UCSD-AML1 (cell line): ENCODE measurements around the gene PCGF1.
A peak's percentile ranks its signal among the peaks of the same experiment; 100 is the strongest.
"Not testable (repeated sequence)": the region's sequence is repeated elsewhere in the genome, so short reads cannot be mapped to it uniquely, and the experiment has no call there.

Experiments
- DNase-seq: peaks from one replicate; lab custom pipeline; 2025; ENCODE audit not compliant: unreplicated experiment; lab: John Stamatoyannopoulos, UW

The PCGF1 gene

GRCh38 chr2:74474481-74474880 is 33.0 kb downstream of the PCGF1 start:
- DNase-seq: no peak

- no peak for DNase-seq
Observed at GRCh38 chr2:74472945-74473258, 34.6 kb downstream of the PCGF1 start.

GRCh38 chr2:74472086-74472944 is 35.2 kb downstream of the PCGF1 start, which contains the start of gene MRPL53:
TSS of gene MRPL53 (minus strand) at chr2:74472680. CDS start at chr2:74472660, 20 bp downstream.
- peak; percentile 95 for DNase-seq

- no peak for DNase-seq
Observed at GRCh38 chr2:74471332-74472065, 36.0 kb downstream of the PCGF1 start.

GRCh38 chr2:74470742-74471141 is 36.8 kb downstream of the PCGF1 start:
- DNase-seq: not testable (repeated sequence)

DNA sequence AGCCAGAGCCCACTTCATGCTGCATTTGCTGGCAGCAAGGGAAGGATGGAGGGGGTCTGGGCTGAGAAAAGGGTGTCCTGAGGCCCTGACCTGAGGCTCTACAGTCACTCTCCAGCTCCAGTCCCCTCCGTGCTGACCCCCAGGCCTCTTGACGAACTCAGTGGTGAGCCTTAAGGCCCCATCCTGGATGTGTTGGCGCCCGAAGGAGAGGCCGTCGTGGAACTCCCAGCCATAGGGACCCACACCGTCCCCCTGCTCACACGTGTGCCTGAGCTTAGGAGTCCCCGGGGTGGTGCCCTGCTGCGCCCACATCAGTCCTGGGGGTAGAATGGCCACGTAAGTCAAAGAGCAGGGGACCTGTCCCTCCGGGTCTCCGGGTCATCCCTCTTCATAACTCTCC is 43.1 kb downstream of the PCGF1 start:
- DNase-seq: no peak

GRCh38 chr2:74462786-74463105 is 44.7 kb downstream of the PCGF1 start:
- no peak for DNase-seq

DNA sequence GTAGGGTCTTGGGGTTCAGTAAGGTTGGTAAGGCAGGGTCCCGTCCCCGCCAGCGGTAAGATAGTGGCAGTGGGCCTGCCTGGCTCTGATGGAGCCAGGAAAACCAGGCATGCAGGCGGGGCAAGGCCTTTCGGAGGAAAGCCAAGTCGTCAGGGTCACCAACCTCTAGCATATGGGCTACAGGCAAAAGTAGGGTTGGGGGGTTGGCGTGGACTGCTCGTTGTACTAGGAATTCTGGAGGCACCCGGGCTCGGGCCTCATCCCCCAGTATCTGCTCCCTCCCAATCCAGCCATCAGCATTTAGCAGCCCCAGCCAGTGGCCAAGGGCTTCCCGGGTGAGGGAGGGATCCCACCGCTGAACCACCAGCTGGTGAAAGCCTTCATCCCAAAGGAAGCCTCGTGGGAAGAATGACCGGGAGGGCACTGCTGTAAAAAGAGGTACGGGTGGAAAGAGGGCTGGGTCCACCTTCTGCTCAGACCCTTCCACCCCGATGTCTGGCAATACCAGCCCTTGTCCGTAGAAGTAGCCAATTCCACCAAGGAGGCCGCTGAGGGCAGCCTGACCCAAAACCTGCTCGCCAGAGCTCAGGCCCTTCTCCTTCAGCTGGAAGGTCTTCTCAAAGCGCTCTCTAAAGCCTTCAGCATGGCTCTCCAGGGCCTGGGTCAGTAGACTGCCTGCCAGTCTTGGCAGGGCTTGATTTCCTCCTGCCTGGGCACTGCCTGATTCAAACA is 45.3 kb downstream of the PCGF1 start:
- DNase-seq: no peak

DNA sequence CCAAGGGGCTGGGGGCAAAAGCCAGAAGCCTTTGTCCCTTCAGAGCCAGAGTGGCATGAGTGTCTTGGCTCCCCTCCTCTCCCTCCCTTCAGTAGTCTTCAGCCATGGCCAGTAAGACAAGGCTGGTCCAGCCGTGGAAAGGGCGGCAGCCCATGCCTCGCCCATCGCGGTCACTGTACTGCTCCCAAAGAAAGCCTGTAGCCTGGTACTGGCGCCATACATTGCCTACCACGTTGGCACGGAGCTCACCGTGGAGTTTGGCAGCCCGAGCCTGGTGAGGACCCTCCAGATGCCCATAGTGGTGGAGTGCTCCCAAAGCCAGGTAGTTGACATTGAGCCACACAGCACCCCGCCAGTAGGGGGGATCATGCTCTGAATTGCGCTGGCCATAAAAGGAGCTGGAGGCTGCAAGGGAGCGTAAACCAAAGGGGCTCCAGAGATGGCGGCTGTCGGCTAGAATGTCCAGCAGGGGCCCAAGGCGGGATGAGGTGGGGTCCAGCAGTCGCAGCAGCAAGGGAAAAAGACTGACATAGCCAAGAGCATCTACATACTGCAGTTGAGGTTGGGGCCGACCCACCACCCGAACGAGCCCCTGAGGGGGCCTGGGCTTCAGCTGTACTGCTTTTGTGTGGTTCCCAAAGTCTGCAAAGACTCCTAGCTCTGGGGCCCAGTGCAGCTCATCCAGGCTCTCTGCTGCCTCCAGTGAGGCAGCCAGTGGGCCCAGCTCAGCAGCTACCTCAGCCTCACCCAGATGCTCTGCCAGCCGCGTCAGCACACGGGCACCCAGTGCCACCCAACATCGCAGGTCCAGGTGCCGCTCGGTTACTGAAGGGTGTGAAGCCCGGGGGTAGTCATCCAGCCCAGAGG is 46.1 kb downstream of the PCGF1 start:
- DNase-seq: no peak

GRCh38 chr2:74460187-74460586 is 47.3 kb downstream of the PCGF1 start:
- DNase-seq: not testable (repeated sequence)

DNA sequence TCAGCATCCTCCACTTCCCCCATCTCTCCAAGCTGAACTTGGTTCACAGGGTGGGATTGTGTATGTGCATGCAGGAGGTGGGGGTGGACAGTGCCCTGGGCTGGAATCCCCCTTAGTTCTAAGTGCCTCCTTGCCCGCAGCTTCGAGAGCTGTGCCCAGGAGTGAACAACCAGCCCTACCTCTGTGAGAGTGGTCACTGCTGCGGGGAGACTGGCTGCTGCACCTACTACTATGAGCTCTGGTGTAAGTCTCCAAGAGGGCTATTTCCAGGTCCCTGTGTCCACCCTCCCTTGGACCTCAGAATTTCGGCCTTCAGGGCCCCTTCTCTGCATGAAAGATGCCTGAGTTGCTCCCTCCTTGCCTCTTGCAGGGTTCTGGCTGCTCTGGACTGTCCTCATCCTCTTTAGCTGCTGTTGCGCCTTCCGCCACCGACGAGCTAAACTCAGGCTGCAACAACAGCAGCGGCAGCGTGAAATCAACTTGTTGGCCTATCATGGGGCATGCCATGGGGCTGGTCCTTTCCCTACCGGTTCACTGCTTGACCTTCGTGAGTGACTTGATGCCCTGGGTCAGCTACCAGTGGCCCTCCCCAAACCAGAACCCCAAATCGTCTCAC is 47.9 kb downstream of the PCGF1 start:
- DNase-seq: not testable (repeated sequence)

DNA sequence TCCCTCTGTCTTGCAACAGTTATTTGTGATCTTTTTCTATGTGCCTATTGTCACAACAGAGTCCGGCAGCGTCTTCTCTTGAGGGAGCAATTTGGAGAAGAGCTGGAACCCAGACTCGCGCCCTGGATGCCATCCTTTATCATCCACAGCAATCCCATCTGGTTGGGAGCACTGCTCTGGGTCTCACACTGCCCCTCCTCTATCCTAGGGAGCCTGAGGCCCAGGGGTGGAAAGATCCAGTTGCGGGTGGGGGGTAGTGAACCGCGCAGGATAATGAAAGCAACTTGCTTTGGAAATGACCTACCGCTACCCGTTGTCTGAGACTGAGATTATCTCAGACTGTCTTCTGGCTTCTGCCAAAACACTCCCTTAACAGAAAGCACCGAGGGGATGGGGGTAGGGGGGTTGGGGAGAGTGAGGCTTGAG is 48.5 kb downstream of the PCGF1 start:
- no peak for DNase-seq

GRCh38 chr2:74458132-74458937 is 49.2 kb downstream of the PCGF1 start, which contains the start of gene WBP1:
TSS of gene WBP1 (plus strand) at chr2:74458438. CDS start at chr2:74458603, 165 bp downstream.
- DNase-seq: peak; percentile 99

GRCh38 chr2:74457549-74458131 is 49.9 kb downstream of the PCGF1 start:
- DNase-seq: peak; percentile 73

GRCh38 chr2:74457129-74457548 is 50.4 kb downstream of the PCGF1 start:
- no peak for DNase-seq
